ENCODE data around the gene RCAN2.

The RCAN2 gene

GRCh38 chr6:46246727-46247126 is 244.5 kb downstream of the RCAN2 start:
- no peak for DNase-seq

DNA sequence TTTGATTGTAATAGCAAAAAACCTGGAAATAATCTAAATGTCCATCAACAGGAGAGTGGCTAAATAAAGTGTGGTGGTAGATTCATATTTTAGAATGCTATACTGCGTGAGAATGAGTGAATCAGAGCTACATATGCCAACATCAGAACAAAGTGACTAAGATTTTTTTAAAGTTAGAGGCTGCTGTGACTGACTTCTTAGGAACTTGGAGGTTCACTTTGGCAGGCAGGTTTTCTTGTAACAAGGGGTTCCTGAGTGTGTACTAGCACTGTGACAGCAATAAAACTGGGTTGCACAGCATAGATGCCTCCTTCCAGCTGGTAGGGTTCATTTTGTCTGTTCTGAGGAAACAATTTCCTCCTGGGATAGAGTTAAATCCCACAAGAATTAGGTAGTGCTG is 245.2 kb downstream of the RCAN2 start:
- no peak for DNase-seq

GRCh38 chr6:46244670-46245069 is 246.6 kb downstream of the RCAN2 start:
- DNase-seq, result no peak

- no peak for DNase-seq
Measured at GRCh38 chr6:46243754-46244153, 247.5 kb downstream of the RCAN2 start.

DNA sequence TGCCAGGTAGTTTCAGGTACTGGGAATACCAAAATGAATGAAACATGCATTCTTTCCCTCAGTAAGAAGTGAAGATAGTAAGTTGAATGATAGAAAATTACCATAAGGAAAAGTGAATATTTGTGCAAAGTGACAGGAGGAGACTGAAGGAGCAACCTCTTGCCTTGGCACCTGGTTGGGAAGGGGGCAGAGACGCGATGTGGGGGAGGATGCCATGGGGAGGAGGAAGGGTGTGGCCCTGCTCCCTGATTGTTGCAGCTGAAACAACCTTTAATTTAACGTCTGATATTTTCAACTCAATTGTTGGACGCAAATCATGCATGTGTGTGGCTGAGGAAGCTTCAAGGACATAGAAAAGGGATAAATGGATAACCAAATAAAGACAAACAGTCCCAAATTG is 248.3 kb downstream of the RCAN2 start:
- no peak for DNase-seq

- DNase-seq, result no peak
Measured at GRCh38 chr6:46240866-46241565, 250.2 kb downstream of the RCAN2 start.

DNA sequence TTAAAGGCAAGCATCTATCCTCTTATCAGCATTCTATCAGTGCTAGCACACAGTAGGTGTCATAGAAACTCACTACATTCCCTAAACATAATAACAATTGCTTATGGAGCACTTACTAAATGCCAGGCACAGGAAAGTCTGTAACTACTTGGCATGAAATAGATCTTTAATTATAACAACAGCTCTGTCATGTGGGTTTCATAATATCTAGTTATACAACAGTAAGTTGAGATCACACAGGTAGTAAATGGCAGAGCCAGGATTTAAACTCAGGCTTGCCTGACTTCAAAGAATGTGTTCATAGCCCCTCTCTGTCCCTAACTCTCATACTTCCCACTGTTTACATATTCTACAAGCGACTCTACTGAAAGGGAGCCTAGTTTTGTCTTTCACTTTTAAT is 254.5 kb downstream of the RCAN2 start:
- DNase-seq, result no peak

DNA sequence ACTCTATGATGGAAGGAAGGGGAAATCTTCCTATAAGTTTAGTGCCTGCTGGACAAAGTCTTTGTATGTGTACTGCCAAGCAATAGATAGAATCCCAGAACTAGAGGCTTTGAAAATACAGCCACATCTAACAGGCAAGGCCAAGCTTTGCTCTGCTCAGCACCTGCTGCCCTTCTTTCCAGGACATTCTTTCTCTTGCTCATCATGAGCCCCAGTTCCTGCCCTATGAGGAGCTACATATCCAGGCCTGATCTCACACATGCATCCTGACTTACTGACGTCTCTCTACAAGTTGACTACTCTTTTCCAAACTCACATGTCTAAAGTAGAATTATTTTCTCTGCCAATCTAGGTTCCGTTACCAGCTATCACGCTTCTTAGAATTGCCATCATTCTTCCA is 256.0 kb downstream of the RCAN2 start:
- no peak for DNase-seq

- DNase-seq, result no peak
Measured at GRCh38 chr6:46234700-46235099, 256.5 kb downstream of the RCAN2 start.

DNA sequence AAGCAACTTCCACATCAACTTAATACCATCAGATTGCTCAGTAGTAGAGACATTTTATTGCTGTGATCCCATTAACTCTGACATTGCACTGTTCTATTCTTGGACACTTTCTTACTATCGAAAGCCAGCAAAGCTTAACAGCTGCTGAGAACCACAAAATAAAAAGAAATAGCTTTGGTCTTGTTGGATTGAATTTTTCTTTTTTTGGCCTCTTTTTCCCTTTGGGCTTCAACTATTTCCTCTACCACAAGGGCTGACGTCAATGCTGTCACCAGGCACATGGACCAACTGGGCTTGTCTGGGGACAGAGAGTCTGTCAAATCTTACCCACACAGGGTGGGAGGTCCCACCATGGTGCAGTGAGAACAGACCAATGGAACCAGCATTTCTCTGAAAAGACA is 257.1 kb downstream of the RCAN2 start:
- DNase-seq, result no peak

GRCh38 chr6:46233129-46233528 is 258.1 kb downstream of the RCAN2 start:
- no peak for DNase-seq

DNA sequence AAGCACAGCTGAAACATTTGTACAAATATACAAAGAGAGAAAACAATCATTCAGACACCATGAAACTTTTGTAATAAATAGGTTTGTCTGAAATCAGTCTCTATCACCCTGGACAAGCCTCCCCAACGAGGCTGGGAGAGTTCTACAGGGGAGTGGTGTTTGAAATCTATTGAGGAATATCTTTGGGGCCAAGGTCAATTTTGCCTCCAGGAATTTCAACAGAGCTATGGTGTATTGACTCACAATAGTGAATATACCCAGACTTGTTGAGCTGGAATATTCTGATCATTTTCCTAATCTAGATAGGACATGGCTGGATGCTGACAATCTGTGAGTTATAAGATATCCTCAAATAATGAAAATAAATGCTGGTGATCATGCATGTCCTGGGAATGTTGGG is 269.0 kb downstream of the RCAN2 start:
- DNase-seq, result no peak

- DNase-seq, result no peak
Measured at GRCh38 chr6:46221222-46221793, 269.9 kb downstream of the RCAN2 start.

DNA sequence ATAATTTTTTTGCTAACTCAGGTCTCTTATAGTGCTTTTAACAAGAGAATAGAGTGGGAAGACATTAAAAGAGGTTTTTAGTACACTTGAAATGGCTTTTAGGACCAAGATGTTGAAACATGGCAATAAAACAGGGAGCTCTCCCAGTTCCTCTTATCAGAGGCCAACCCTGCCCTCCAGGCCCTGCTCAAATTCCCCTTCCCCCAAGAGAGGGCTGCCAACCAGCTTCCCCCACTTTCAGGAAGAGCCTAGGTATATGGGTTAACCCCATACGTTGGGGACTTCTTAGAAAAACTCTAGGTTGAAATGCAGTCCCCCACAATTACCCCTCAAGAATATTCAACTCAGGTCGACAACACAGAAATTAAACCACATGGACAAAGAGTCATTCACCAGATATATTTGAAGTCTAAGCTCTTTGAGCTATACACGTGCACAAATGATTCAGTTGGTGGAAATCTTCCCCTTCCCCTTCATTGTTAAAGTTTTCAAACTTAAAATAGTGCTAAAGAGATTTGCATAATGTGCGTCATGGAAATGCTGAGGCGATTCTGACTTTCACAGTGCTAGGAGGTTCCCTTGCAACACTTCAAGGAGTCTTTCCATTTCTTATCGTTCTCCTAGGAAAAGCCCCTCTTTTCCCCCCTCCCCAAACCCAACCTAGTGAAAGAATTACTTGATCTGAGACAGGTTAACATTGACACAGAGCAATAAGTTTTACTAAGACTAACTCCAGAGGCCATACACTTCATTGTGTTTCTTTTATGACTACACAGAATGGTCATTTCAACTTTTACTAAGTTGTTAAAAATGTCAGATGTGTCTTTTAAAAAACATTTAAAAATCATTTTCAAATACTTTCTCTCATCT is 270.7 kb downstream of the RCAN2 start:
- DNase-seq, result no peak

GRCh38 chr6:46219661-46220060 is 271.6 kb downstream of the RCAN2 start:
- no peak for DNase-seq

DNA sequence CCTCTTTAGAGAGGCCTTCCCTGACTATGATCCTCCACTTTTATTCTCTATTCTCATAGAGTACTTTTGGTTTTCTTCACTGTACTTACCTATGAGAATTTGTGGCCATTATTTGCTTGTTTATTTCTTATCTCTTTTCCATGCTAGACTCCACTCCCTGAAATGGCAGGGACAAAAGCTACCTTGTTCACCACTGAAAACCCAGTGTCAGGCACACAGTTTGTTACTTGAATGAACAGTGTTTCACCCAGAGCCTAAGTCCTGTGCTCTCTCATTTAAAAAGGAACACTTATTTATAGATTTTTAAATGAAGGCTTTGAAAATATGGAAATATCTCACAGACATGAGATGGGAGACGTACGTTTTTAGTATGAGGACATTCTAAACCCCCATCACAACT is 272.8 kb downstream of the RCAN2 start:
- no peak for DNase-seq

DNA sequence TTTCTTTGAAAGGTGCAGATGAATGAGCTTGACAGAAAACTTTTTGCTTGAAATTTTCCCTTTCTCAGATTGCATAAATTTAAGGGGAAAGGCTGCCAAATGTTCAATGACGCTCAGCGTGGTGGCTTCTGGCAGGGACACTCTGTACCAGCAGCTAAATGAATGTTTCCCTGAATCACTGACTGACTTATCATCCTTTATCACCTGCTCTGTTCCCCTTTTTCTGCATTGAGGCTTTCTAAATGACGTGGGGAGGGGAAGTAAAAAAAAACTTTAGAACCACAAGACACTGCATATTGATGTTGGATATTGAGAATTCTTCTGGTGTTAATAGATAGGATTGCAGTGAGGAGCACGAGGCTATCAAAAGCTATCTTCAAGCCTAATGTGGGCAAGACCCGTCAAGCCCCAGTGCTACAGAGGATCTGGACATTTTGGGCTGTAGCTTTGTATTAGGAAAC is 273.5 kb downstream of the RCAN2 start:
- no peak for DNase-seq

GRCh38 chr6:46216879-46217278 is 274.4 kb downstream of the RCAN2 start:
- DNase-seq, result no peak

- DNase-seq, result no peak
Measured at GRCh38 chr6:46215777-46216176, 275.5 kb downstream of the RCAN2 start.

- no peak for DNase-seq
Measured at GRCh38 chr6:46215213-46215612, 276.0 kb downstream of the RCAN2 start.

DNA sequence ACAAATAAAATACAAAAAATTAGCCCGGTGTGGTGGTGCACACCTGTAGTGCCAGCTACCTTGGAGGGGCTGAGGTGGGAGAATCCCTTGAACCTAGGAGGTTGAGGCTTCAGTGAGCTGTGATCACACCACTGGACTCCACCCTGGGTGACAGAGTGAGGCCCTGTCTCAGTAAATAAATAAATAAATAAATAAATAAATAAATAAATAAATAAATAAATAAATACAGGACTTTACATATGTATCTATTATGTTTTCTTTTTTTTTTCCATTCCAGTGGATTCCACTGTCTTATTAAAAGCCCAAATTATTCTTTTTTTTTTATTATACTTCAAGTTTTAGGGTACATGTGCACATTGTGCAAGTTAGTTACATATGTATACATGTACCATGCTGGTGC is 279.3 kb downstream of the RCAN2 start:
- DNase-seq, result no peak

- no peak for DNase-seq
Measured at GRCh38 chr6:46210294-46210693, 281.0 kb downstream of the RCAN2 start.

DNA sequence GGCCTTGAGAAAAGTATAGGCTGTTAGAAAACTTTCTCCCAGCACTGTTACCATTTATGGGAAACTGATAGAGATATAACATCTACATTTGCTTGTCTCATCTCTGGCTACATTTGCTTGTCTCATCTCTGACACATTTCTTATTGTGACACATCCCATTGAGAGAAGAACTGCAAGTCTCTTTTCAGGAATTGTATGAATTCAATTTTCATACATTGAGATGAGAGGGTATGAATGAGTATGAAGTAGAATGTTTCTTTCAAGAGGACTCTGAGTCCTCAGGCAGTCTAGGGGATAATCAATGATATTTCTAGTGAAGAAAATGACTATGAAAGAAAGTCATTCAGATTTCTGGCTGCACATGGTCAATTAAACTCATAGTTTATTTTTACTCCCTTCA is 282.9 kb downstream of the RCAN2 start:
- no peak for DNase-seq

DNA sequence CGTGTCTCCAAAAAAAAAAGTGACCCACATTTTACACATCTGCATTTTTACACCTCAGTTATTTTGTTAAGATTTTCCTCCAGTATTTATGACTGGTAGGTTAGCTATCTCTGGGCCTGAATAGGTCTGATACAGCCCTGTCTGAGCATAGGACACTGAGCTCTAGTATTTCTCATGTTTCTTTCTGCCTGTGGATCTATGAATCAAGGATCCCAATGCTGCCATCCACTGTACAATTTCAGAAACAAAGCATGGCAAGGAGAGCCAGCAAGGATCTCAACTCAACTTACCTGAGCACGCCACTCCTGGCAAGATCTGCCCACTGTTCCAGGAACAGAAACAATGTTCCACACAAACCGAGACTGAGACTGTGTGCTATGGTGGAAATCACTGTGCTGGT is 284.1 kb downstream of the RCAN2 start:
- DNase-seq, result no peak
